Endothelial cell of umbilical vein (primary cell): ENCODE measurements around the gene PIK3R1.

Experiments used
- MYC ChIP-seq: IDR thresholded peaks from one replicate; pipeline ENCODE4 v1.6.1; 2011; ENCODE audit warnings: mild to moderate bottlenecking, low read depth, low read length
- TF ChIP-seq, protein P1 (sequence below), 2 donors: IDR thresholded peaks; 1 replicate in 1 of 2; 2 replicates in 1 of 2; pipeline ENCODE4 v1.5.1; 2011; ENCODE audit warnings: low read length in 2 of 2, mild to moderate bottlenecking in 2 of 2, moderate library complexity in 2 of 2, control low read depth in 1 of 2, inconsistent platforms in 1 of 2, low read depth in 1 of 2; ENCODE audit not compliant: insufficient read depth in 1 of 2; ENCODE audit errors: extremely low read depth in 1 of 2

DNA sequence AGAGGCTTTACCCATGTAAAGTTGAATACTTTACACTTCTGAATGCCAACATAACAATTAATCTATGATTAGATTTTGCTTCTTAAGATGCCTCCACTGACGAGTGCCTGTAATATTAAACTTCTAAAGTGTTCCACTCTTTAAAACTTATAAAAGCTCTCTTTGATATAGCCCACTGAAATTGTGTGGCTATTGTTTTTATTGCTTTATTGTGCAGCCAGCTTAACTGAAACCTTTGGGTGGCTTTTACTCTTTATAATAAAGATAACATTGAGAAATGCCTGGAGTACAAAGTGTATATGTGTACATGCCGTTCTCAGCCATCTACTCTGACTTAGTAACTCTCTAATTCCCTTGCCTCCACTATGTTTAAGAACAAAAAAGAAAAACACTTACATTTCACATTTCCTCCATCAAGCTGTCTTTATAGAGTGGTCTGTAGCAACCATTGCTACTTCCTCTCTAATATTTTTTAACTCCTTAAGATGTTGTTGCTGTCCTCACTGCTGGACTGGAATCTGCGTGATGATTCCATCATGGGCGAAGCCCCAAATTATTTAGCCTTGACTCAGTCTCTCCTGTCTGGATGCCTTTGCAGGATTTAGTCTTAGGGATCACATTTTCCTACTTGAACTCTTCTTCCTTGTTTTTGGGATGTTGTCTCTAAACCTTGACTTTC is 9.1 kb downstream of the PIK3R1 start:
- no peak for TF ChIP-seq MYC
- TF ChIP-seq, protein P1, sequence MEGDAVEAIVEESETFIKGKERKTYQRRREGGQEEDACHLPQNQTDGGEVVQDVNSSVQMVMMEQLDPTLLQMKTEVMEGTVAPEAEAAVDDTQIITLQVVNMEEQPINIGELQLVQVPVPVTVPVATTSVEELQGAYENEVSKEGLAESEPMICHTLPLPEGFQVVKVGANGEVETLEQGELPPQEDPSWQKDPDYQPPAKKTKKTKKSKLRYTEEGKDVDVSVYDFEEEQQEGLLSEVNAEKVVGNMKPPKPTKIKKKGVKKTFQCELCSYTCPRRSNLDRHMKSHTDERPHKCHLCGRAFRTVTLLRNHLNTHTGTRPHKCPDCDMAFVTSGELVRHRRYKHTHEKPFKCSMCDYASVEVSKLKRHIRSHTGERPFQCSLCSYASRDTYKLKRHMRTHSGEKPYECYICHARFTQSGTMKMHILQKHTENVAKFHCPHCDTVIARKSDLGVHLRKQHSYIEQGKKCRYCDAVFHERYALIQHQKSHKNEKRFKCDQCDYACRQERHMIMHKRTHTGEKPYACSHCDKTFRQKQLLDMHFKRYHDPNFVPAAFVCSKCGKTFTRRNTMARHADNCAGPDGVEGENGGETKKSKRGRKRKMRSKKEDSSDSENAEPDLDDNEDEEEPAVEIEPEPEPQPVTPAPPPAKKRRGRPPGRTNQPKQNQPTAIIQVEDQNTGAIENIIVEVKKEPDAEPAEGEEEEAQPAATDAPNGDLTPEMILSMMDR (IDR thresholded peaks at IDR 0.05; ENCODE audit: extremely low read depth in 1 of 2, insufficient read depth in 1 of 2, low read depth in 1 of 2, low read length in 2 of 2) = no peak
